H1 (cell line): Measurements from ENCODE around the gene OR2L8. TPM values are rescaled to one million over a fixed set of nuclear protein-coding genes. Genes with fewer than 3 reads are reported as not detected.

Source experiments
- CBX8 ChIP-seq: fragments of 300-800, 300-1000 bp; sonication (generic); IDR thresholded peaks from 2 replicates; pipeline ENCODE4 v1.7.1; 2016; ENCODE audit warnings: low read depth, low read length, borderline replicate concordance
- CHD2 ChIP-seq: IDR thresholded peaks from 2 replicates; pipeline ENCODE4 v1.6.1; 2012; ENCODE audit warnings: low read length, improper control_type of control experiment
- polyA plus RNA-seq, 7 experiments: library from polyadenylated mRNA; depleted of rRNA in 3 of 7; stranded (reverse) in 5 of 7; unstranded in 2 of 7; fragments of >200 nt in 5 of 7; fragments of 200-250 nt in 2 of 7; gene quantifications; 1 replicate in 5 of 7; 2 replicates in 1 of 7; 4 replicates in 1 of 7; pipeline versions ENCODE4 v1.2.1 to v1.2.3, GENCODE V29; 2011 to 2013; ENCODE audit warnings: missing spikeins in 2 of 7, mixed read lengths in 2 of 7
- total RNA-seq: library from RNA; stranded (reverse); fragmentation: NEBNext Ultra II Directional; extraction: Animal tissue kit (Norgen Biotek cat#: 25700); gene quantifications from 2 replicates; pipeline ENCODE4 v1.2.1, GENCODE V29; 2021

OR2L8 gene
- total and polyA plus RNA-seq, 2 of the 8 experiments (the other 6 are each of a cell fraction or from before 2014, with no cell fraction given): not detected

DNA sequence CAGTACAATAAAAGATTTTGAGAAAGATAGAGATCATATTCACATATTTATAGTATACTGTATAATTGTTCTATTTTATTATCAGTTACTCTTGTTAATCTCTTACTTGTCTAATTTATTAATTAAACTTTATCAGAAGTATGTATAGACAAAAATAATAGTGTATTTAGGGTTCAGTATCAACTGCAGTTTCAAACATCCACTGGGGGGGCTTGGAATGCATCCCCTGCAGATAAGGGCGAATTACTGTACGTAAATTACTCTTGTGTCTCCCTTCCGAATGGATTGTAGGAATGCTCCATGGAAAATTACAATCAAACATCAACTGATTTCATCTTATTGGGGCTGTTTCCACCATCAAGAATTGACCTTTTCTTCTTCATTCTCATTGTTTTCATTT is at the start of gene OR2L8 (continued):
- no peak for TF ChIP-seq CBX8
- TF ChIP-seq CHD2: no peak
